HepG2 (cell line): Measurements from ENCODE around the gene HACL1. TPM values are rescaled to one million over a fixed set of nuclear protein-coding genes. Genes with fewer than 3 reads are reported as not detected.

ENCODE experiments used
- ATRX ChIP-seq: sonication (generic); formaldehyde crosslinking; IDR thresholded peaks from 2 replicates; pipeline ENCODE4 v1.4.0; 2020; ENCODE audit warnings: missing genetic modification reagents, borderline replicate concordance
- PRDM10 ChIP-seq: sonication (generic); formaldehyde crosslinking; IDR thresholded peaks from 2 replicates; pipeline ENCODE4 v1.4.0; 2020; ENCODE audit warnings: low read depth, missing genetic modification reagents
- SCMH1 ChIP-seq: sonication (generic); formaldehyde crosslinking; IDR thresholded peaks from 2 replicates; pipeline ENCODE4 v1.9.0; 2021; ENCODE audit warnings: missing genetic modification reagents, mild to moderate bottlenecking, borderline replicate concordance
- polyA plus RNA-seq, 8 experiments: library from polyadenylated mRNA; depleted of rRNA in 3 of 8; stranded (reverse) in 7 of 8; unstranded in 1 of 8; fragments of >200 nt; fragmentation: Illumina TruSeq in 4 of 8; extraction: Trizol in 4 of 8; gene quantifications; 2 replicates each; pipeline versions ENCODE4 v1.2.1 to v1.2.3, GENCODE V29; 2011 to 2016; ENCODE audit warnings: low read depth in 4 of 8, missing spikeins in 1 of 8, mixed read lengths in 1 of 8; ENCODE audit not compliant: insufficient read depth in 1 of 8
- total RNA-seq, 5 experiments: library from RNA; depleted of rRNA; stranded (reverse); fragments of >200 nt; fragmentation: Illumina TruSeq; extraction: Trizol; gene quantifications; 2 replicates each; pipeline ENCODE4 v1.2.3, GENCODE V29; 2016; ENCODE audit warnings: low read depth in 1 of 5
- TF ChIP-seq, protein P1 (sequence below): sonication (generic); formaldehyde crosslinking; IDR thresholded peaks from 2 replicates; pipeline ENCODE4 v1.5.0; 2020; ENCODE audit warnings: missing genetic modification reagents

The HACL1 gene
- total and polyA plus RNA-seq, 2 of the 13 experiments (the other 11 are each of a cell fraction or from before 2014, with no cell fraction given), result 22.1 to 25.7 TPM

GRCh38 chr3:15511156-15511555 lies 90.2 kb downstream of the HACL1 start (continued):
- no peak for TF ChIP-seq ATRX (CRISPR knock-in tag)
- TF ChIP-seq, protein P1, sequence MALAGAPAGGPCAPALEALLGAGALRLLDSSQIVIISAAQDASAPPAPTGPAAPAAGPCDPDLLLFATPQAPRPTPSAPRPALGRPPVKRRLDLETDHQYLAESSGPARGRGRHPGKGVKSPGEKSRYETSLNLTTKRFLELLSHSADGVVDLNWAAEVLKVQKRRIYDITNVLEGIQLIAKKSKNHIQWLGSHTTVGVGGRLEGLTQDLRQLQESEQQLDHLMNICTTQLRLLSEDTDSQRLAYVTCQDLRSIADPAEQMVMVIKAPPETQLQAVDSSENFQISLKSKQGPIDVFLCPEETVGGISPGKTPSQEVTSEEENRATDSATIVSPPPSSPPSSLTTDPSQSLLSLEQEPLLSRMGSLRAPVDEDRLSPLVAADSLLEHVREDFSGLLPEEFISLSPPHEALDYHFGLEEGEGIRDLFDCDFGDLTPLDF (CRISPR knock-in tag), result no peak
- TF ChIP-seq PRDM10, result no peak
- TF ChIP-seq SCMH1, result no peak

Other genes with a start within 250 kb of the HACL1 start
- gene METTL6, start 174.0 kb downstream of the HACL1 start, total RNA-seq (2016; rRNA removed; fragmentation: Illumina TruSeq; extraction: Trizol), result 29.4 and 35.9 TPM in 2 replicates
- gene METTL6, start 174.0 kb downstream of the HACL1 start, polyA plus RNA-seq (2011; rRNA removed), result 17.2 and 17.3 TPM in 2 replicates
- 30.0 and 38.5 TPM in 2 replicates for gene EAF1, start 174.0 kb downstream of the HACL1 start, total RNA-seq (2016; rRNA removed; fragmentation: Illumina TruSeq; extraction: Trizol)
- 8.1 and 8.4 TPM in 2 replicates for gene EAF1, start 174.0 kb downstream of the HACL1 start, polyA plus RNA-seq (2011; rRNA removed)
- gene COLQ, start 79.9 kb downstream of the HACL1 start, total RNA-seq (2016; rRNA removed; fragmentation: Illumina TruSeq; extraction: Trizol), result 0.31 TPM in 1 of 2 replicates, not detected in the other
- gene COLQ, start 79.9 kb downstream of the HACL1 start, polyA plus RNA-seq (2011; rRNA removed), result 0.46 and 0.52 TPM in 2 replicates
- 12.4 and 15.7 TPM in 2 replicates for gene BTD, start 176 bp upstream of the HACL1 start, total RNA-seq (2016; rRNA removed; fragmentation: Illumina TruSeq; extraction: Trizol)
- 35.3 and 35.5 TPM in 2 replicates for gene BTD, start 176 bp upstream of the HACL1 start, polyA plus RNA-seq (2011; rRNA removed)
- gene ANKRD28, start 196.4 kb upstream of the HACL1 start, total RNA-seq (2016; rRNA removed; fragmentation: Illumina TruSeq; extraction: Trizol), result 28.9 and 40.2 TPM in 2 replicates
- 20.7 and 21.0 TPM in 2 replicates for gene ANKRD28, start 196.4 kb upstream of the HACL1 start, polyA plus RNA-seq (2011; rRNA removed)